Effector memory CD8-positive, alpha-beta T cell (primary cell): ENCODE data around the gene PXYLP1.

ENCODE experiments used
- ATAC-seq: fragments of 150-1000 bp; cut with Tn5 transposase; replicated peaks from 2 replicates; pipeline ENCODE4 v1.10.0; 2021; ENCODE audit warnings: mild to moderate bottlenecking, moderate library complexity
- DNase-seq, 3 experiments: peaks; one replicate each; pipeline ENCODE4 v3.0.0; 2021
- H3K27ac Mint-ChIP-seq, 2 donors: one replicate each; pipeline ENCODE4 v1.8.0; 2022; ENCODE audit warnings: mild to moderate bottlenecking in 2 of 2, mixed read lengths in 2 of 2, moderate library complexity in 2 of 2
- H3K27me3 Mint-ChIP-seq, 2 donors: one replicate each; pipeline ENCODE4 v1.8.0; 2022; ENCODE audit warnings: mixed read lengths in 2 of 2
- H3K36me3 Mint-ChIP-seq: one replicate; pipeline ENCODE4 v1.8.0; 2022; ENCODE audit warnings: mild to moderate bottlenecking, moderate library complexity, mixed read lengths; ENCODE audit not compliant: insufficient read depth
- H3K4me1 Mint-ChIP-seq, 2 donors: one replicate each; pipeline ENCODE4 v1.8.0; 2022; ENCODE audit warnings: low read depth in 2 of 2, mixed read lengths in 2 of 2
- H3K4me3 Mint-ChIP-seq, 2 donors: one replicate each; pipeline ENCODE4 v1.8.0; 2022; ENCODE audit warnings: mild to moderate bottlenecking in 2 of 2, mixed read lengths in 2 of 2, moderate library complexity in 2 of 2
- H3K9me3 Mint-ChIP-seq, 2 donors: one replicate each; pipeline ENCODE4 v1.8.0; 2022; ENCODE audit warnings: mixed read lengths in 2 of 2

The PXYLP1 gene

DNA sequence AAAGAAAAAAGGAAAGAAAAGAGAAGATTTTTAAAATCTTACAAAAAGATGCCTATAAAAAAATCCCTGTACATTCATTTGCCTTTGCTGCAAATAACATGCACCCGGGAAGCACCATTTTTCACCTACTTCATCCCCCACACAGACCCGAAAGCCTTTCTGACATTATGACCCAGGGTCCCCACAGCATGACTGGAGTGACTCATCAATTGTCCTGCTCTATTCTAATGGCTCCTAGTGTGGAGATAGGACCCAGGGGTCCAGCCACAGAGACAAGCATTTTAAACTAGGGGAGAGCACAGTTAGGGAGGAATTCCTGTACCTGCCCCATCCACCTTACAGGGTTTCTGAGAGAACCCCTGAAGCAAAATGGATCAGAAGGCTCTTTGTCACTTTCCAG is 14.7 kb upstream of the PXYLP1 start:
- H3K4me3 Mint-ChIP-seq = no peak overlapping the region
- H3K9me3 Mint-ChIP-seq = no peaks in the 10 kb centered on the region
- H3K4me1 Mint-ChIP-seq = no peaks in the 10 kb centered on the region

DNA sequence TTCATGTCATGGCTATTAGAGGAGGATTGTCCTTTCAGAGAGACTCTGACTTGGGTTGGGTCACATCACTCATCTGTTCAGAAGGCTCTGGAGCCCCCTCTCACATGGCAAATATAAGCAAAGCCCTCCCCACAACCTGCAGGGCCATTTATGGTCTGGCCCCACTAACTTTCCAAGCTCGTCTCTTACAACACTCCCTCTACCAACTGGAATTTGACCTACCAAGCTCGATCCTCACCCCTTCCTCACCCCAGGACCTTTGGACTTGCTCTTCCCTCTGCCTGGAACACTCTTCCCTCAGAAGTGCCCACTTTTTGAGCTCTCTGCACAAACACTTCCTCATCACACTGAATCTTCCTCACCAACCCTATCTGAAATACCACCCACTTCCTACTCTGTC is 14.2 kb upstream of the PXYLP1 start:
- no peak overlapping the region for H3K27ac Mint-ChIP-seq
- peaks cover 8 to 49% of the 10 kb centered on the region in 2 donors for H3K27me3 Mint-ChIP-seq
- no peak for ATAC-seq
- no peaks in the 10 kb centered on the region for H3K9me3 Mint-ChIP-seq
- no peak overlapping the region for H3K4me3 Mint-ChIP-seq
- DNase-seq = no peak
- no peaks in the 10 kb centered on the region for H3K4me1 Mint-ChIP-seq
- H3K36me3 Mint-ChIP-seq = no peaks in the 10 kb centered on the region

More for the DNA sequence above, 14.7 kb upstream of the PXYLP1 start:
- Mint-ChIP-seq H3K27ac (no peak overlapping the region), H3K36me3 (no peaks in the 10 kb centered on the region), H3K27me3 (peaks cover 8 to 45% of the 10 kb centered on the region in 2 donors)
- no peak for ATAC-seq
- DNase-seq = no peak

DNA sequence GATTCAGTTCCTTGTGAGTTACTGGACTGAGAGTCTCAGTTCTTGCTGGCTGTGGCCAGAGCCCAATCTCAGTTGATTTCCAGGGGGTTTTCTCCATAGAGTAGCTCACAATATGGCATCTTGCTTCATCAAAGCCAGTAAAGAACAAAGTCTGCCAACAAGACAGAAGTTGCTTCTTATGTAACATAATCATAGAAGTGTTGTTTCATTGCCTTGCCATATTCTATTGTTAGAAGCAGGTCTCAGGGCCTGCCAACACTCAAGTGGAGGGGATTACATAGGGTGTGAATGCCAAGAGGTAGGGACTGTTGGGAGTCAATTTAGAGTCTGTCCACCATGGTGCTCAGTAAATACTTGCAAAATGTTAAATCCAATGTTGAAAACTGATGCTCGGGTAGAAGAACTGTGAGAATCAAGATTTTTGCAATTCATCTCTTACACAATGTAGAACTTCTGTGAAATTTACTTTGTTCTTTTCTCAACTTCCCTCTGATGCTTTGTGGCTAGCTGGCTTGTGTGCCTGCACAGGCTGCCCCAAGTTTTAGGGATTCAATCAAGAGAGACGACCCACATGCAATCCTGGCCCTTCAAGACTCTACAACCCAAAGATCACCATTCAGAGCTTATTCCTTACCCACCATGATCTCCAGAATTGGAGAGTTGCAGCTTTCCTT is 13.3 kb upstream of the PXYLP1 start:
- peaks cover 8 to 49% of the 10 kb centered on the region in 2 donors for H3K27me3 Mint-ChIP-seq
- DNase-seq = no peak
- ATAC-seq = no peak
- no peaks in the 10 kb centered on the region for H3K36me3 Mint-ChIP-seq
- H3K9me3 Mint-ChIP-seq = no peaks in the 10 kb centered on the region
- H3K27ac Mint-ChIP-seq = no peak overlapping the region
- H3K4me1 Mint-ChIP-seq = no peaks in the 10 kb centered on the region
- H3K4me3 Mint-ChIP-seq = no peak overlapping the region

DNA sequence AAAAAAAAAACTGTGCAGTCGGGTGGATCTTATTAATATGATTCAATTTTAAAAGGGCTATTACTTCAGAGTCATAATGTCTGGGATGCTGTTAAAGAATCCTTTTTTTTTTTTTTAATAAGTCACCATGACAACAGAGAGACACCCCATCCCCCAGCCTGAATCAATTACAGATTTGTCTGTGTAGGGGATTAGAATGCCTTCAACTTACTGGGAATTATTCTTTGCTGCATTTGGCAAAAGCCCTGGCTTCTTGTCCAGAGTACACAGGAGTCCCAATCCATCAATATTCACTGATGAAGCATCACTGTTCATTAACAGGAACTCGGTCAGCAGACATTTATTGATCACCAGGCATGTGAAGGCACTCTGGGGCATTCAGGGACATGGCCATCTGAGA is 12.7 kb upstream of the PXYLP1 start:
- H3K27ac Mint-ChIP-seq = no peak overlapping the region
- H3K4me3 Mint-ChIP-seq = no peak overlapping the region
- H3K36me3 Mint-ChIP-seq = no peaks in the 10 kb centered on the region
- no peaks in the 10 kb centered on the region for H3K9me3 Mint-ChIP-seq
- no peak for DNase-seq
- no peak for ATAC-seq
- no peaks in the 10 kb centered on the region for H3K4me1 Mint-ChIP-seq
- peaks cover 8 to 49% of the 10 kb centered on the region in 2 donors for H3K27me3 Mint-ChIP-seq

GRCh38 chr3:141223673-141224166 is 7.9 kb upstream of the PXYLP1 start:
- no peak overlapping the region for H3K4me3 Mint-ChIP-seq
- no peak overlapping the region for H3K27ac Mint-ChIP-seq
- H3K36me3 Mint-ChIP-seq = no peaks in the 10 kb centered on the region
- ATAC-seq (no peak), DNase-seq (no peak)
- peaks cover 0 to 26% of the 10 kb centered on the region in 2 donors for H3K27me3 Mint-ChIP-seq
- no peaks in the 10 kb centered on the region for H3K9me3 Mint-ChIP-seq
- H3K4me1 Mint-ChIP-seq = no peaks in the 10 kb centered on the region

DNA sequence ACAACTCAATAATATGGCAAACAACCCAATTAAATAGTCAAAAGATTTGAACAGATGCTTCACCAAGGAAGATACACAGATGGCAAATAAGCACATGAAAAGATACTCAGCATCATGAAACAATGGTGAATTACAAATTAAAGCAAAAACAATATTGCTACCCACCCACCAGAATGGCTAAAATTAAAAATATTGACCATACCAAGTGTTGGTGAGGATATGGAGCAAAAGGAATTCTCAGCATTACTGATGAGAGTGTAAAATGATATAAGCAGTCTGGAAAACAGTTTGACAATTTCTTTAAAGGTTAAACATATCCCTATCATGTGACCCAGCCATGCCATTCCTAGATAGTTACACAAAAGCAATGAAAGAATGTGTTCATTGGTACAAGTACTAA is 5.7 kb upstream of the PXYLP1 start:
- Mint-ChIP-seq H3K27me3 (peaks cover 0 to 15% of the 10 kb centered on the region in 2 donors), H3K36me3 (peaks cover 2% of the 10 kb centered on the region)
- no peak for ATAC-seq

GRCh38 chr3:141227216-141227615 is 4.4 kb upstream of the PXYLP1 start:
- Mint-ChIP-seq H3K27me3 (peaks cover 0 to 2% of the 10 kb centered on the region in 2 donors), H3K4me1 (peaks cover 13 to 14% of the 10 kb centered on the region in 2 donors), H3K36me3 (peaks cover 3% of the 10 kb centered on the region), H3K9me3 (no peaks in the 10 kb centered on the region), H3K27ac (no peak overlapping the region), H3K4me3 (no peak overlapping the region)
- DNase-seq (no peak), ATAC-seq (no peak)

More for the DNA sequence above, 5.7 kb upstream of the PXYLP1 start:
- H3K4me1 Mint-ChIP-seq = peaks cover 11 to 13% of the 10 kb centered on the region in 2 donors
- H3K4me3 Mint-ChIP-seq = no peak overlapping the region
- DNase-seq = no peak
- H3K27ac Mint-ChIP-seq = no peak overlapping the region
- no peaks in the 10 kb centered on the region for H3K9me3 Mint-ChIP-seq

DNA sequence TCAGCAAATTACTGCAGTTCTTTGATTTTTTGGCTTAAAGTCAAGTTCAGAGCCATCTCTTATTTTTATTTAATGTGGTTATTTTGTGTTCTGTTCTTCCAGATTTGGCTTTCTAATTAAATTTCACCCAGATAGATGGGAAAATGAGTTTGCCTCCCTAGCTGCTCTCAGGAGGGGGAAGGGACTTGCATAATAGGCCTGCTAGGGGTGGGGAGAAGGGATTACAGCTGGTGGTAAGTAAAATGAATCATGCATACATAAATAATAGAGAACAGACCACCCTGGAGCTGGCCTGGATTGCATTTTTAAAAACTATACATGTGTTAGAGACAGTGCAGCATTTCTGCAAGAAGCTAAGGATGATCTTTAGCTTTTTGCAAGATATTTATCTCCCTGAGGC is 3.9 kb upstream of the PXYLP1 start:
- peaks cover 3% of the 10 kb centered on the region for H3K36me3 Mint-ChIP-seq
- ATAC-seq = no peak
- peaks cover 18 to 19% of the 10 kb centered on the region in 2 donors for H3K4me1 Mint-ChIP-seq
- no peaks in the 10 kb centered on the region for H3K9me3 Mint-ChIP-seq
- H3K27me3 Mint-ChIP-seq = no peaks in the 10 kb centered on the region
- H3K27ac Mint-ChIP-seq = no peak overlapping the region
- DNase-seq = no peak
- H3K4me3 Mint-ChIP-seq = no peak overlapping the region

- H3K9me3 Mint-ChIP-seq = no peaks in the 10 kb centered on the region
- H3K4me3 Mint-ChIP-seq = no peak overlapping the region
- peaks cover 21 to 22% of the 10 kb centered on the region in 2 donors for H3K4me1 Mint-ChIP-seq
- H3K36me3 Mint-ChIP-seq = peaks cover 3% of the 10 kb centered on the region
- H3K27me3 Mint-ChIP-seq = no peaks in the 10 kb centered on the region
- H3K27ac Mint-ChIP-seq = no peak overlapping the region
- DNase-seq (no peak), ATAC-seq (no peak)
These were observed 3.2 kb upstream of the PXYLP1 start for GRCh38 chr3:141228395-141228794.

- peaks cover 26 to 28% of the 10 kb centered on the region in 2 donors for H3K4me1 Mint-ChIP-seq
- no peak overlapping the region for H3K27ac Mint-ChIP-seq
- H3K4me3 Mint-ChIP-seq = peak overlapping the region in 1 of 2 donors; percentile 90
- no peaks in the 10 kb centered on the region for H3K9me3 Mint-ChIP-seq
- DNase-seq (no peak), ATAC-seq (no peak)
- H3K27me3 Mint-ChIP-seq = no peaks in the 10 kb centered on the region
- H3K36me3 Mint-ChIP-seq = peaks cover 3% of the 10 kb centered on the region
These were observed 2.5 kb upstream of the PXYLP1 start for GRCh38 chr3:141229132-141229531.

DNA sequence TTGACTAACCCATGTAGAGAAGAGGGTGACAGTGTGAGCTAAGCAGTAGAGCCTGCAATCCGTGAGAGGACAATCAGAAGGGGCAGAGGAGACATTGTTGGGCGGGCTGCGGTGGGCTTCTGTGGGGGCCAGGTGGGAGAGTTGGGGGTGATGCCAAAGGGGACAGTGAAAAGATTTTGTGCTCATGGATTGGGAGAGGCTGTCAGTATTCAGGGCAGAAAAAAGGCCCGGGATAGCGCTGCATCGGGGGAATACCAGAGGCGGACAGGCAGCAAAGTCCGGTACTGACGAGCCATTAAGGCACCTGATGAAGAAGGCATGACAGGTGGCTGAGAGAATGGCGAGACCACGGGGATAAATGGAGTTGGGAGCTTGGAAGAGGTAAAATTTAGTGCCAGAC is 1.3 kb upstream of the PXYLP1 start:
- no peak for DNase-seq
- H3K9me3 Mint-ChIP-seq = no peaks in the 10 kb centered on the region
- peaks cover 35 to 36% of the 10 kb centered on the region in 2 donors for H3K4me1 Mint-ChIP-seq

GRCh38 chr3:141231952-141232823 is 563 bp downstream of the PXYLP1 start:
- DNase-seq = peak; percentile 12 to 23 (median 14)
- no peaks in the 10 kb centered on the region for H3K9me3 Mint-ChIP-seq
- ATAC-seq = peak; percentile 3
- peak overlapping the region; percentile 77 to 90 for H3K4me3 Mint-ChIP-seq
- no peaks in the 10 kb centered on the region for H3K27me3 Mint-ChIP-seq
- peak overlapping the region; percentile 72 to 96 for H3K27ac Mint-ChIP-seq
- H3K4me1 Mint-ChIP-seq = peaks cover 35 to 38% of the 10 kb centered on the region in 2 donors
- H3K36me3 Mint-ChIP-seq = peaks cover 3% of the 10 kb centered on the region

More for the DNA sequence above, 1.3 kb upstream of the PXYLP1 start:
- Mint-ChIP-seq H3K4me3 (peak overlapping the region; percentile 90 to 96), H3K27ac (peak overlapping the region in 1 of 2 donors; percentile 59), H3K36me3 (peaks cover 3% of the 10 kb centered on the region), H3K27me3 (no peaks in the 10 kb centered on the region)
- ATAC-seq = no peak

DNA sequence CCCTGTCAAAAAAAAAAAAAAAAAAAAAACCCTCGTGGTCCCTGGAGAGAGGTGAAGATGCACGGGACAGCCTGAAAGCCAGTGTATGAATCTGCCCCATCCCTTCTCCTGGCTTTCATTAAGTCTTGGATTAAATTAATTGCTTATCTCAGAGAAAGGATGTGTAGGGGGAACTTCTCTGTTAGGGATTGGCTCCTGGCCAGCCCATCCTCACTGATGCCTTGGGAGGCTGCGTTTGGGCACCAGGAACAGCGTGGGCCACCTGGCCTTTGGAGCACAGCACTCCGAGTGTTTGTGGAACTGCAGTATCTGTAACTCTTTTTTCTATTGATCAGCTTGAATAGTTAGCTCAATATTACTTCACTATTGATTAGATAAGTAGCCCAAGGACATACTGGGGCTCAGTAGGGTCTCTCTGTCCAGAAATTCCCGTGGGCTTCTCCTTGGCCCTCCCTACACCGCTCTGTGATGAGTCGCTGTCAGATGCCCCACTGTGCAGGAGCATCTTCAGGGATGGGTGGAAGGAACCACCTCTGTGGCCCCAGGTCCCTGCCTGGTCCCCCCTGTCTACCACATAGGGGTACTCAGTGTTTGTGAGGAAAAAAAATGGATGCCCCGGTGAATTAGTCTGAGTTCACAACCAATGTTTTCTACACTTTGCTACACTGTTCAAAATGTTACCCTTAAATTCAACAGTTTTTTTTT is 2.0 kb downstream of the PXYLP1 start:
- H3K36me3 Mint-ChIP-seq = peaks cover 3% of the 10 kb centered on the region
- no peaks in the 10 kb centered on the region for H3K9me3 Mint-ChIP-seq
- H3K4me1 Mint-ChIP-seq = peaks cover 46 to 47% of the 10 kb centered on the region in 2 donors
- peak overlapping the region; percentile 64 to 77 for H3K4me3 Mint-ChIP-seq
- no peak overlapping the region for H3K27ac Mint-ChIP-seq
- no peak for DNase-seq
- H3K27me3 Mint-ChIP-seq = no peaks in the 10 kb centered on the region
- no peak for ATAC-seq
